Astrocyte (in vitro differentiated cells and primary cell): ENCODE measurements around the gene ATAD3A.

ENCODE experiments used
- EZH2 ChIP-seq: IDR thresholded peaks from 2 replicates; pipeline ENCODE4 v1.6.1; 2012; ENCODE audit warnings: mild to moderate bottlenecking, low read length, inconsistent platforms; ENCODE audit not compliant: insufficient read depth
- TF ChIP-seq, protein P1 (sequence below): IDR thresholded peaks from 2 replicates; pipeline ENCODE4 v1.5.1; 2011; ENCODE audit warnings: low read depth, mild to moderate bottlenecking, inconsistent platforms, low read length, moderate library complexity; ENCODE audit not compliant: insufficient read depth

DNA sequence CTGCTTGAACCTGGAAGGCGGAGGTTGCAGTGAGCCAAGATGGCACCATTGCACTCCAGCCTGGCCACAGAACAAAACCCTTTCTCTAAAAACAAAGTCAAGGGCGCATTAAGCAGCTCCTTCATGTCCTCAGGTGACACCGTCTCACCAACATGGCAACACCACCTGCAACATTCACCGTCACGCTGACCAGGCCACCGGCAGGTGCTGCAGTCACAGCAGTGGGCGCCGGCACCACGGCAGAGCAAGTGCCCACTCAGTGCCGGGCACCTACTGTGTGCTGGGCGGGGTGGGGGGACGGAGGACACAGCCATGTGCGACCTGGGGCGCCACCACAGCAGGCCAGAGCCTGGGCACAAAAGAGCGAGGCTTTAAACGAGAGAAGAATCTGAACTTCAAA is 28.2 kb upstream of the ATAD3A start:
- TF ChIP-seq, protein P1, sequence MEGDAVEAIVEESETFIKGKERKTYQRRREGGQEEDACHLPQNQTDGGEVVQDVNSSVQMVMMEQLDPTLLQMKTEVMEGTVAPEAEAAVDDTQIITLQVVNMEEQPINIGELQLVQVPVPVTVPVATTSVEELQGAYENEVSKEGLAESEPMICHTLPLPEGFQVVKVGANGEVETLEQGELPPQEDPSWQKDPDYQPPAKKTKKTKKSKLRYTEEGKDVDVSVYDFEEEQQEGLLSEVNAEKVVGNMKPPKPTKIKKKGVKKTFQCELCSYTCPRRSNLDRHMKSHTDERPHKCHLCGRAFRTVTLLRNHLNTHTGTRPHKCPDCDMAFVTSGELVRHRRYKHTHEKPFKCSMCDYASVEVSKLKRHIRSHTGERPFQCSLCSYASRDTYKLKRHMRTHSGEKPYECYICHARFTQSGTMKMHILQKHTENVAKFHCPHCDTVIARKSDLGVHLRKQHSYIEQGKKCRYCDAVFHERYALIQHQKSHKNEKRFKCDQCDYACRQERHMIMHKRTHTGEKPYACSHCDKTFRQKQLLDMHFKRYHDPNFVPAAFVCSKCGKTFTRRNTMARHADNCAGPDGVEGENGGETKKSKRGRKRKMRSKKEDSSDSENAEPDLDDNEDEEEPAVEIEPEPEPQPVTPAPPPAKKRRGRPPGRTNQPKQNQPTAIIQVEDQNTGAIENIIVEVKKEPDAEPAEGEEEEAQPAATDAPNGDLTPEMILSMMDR, result no peak
- no peak for TF ChIP-seq EZH2
